HG02571 (cell line): ENCODE data around the gene GARRE1.
"Not testable (repeated sequence)": the region's sequence is repeated elsewhere in the genome, so short reads cannot be mapped to it uniquely, and the experiment has no call there.

Experiments
- ATAC-seq: cut with Tn5 transposase; IDR thresholded peaks from one replicate; pipeline ENCODE4 v1.9.1; 2021; ENCODE audit warnings: mild to moderate bottlenecking, moderate library complexity; ENCODE audit not compliant: unreplicated experiment

The GARRE1 gene

GRCh38 chr19:34257559-34257924, 3.2 kb downstream of the GARRE1 start:
- no peak for ATAC-seq

GRCh38 chr19:34259367-34260095, 5.2 kb downstream of the GARRE1 start:
- ATAC-seq = no peak

GRCh38 chr19:34260771-34261173, 6.4 kb downstream of the GARRE1 start:
- ATAC-seq = no peak

- ATAC-seq = no peak
Measured at GRCh38 chr19:34261334-34262109, 7.2 kb downstream of the GARRE1 start.

- no peak for ATAC-seq
Measured at GRCh38 chr19:34263745-34264237, 9.4 kb downstream of the GARRE1 start.

- ATAC-seq = no peak
Measured at GRCh38 chr19:34265221-34265650, 10.9 kb downstream of the GARRE1 start.

- ATAC-seq = no peak
Measured at GRCh38 chr19:34269081-34269480, 14.7 kb downstream of the GARRE1 start.

- ATAC-seq = no peak
Measured at GRCh38 chr19:34269489-34269888, 15.1 kb downstream of the GARRE1 start.

- ATAC-seq = no peak
Measured at GRCh38 chr19:34269968-34270621, 15.7 kb downstream of the GARRE1 start.

GRCh38 chr19:34273121-34273520, 18.8 kb downstream of the GARRE1 start:
- ATAC-seq = no peak

- ATAC-seq = no peak
Measured at GRCh38 chr19:34274284-34274826, 20.0 kb downstream of the GARRE1 start.

- no peak for ATAC-seq
Measured at GRCh38 chr19:34274827-34275625, 20.7 kb downstream of the GARRE1 start.

GRCh38 chr19:34275705-34276104, 21.4 kb downstream of the GARRE1 start:
- no peak for ATAC-seq

- no peak for ATAC-seq
Measured at GRCh38 chr19:34276614-34277013, 22.3 kb downstream of the GARRE1 start.

- ATAC-seq = no peak
Measured at GRCh38 chr19:34277244-34277643, 22.9 kb downstream of the GARRE1 start.

GRCh38 chr19:34278783-34279182, 24.4 kb downstream of the GARRE1 start:
- ATAC-seq = no peak

GRCh38 chr19:34281444-34281843, 27.1 kb downstream of the GARRE1 start:
- not testable (repeated sequence) for ATAC-seq

GRCh38 chr19:34282611-34283519, 28.5 kb downstream of the GARRE1 start:
- no peak for ATAC-seq

- ATAC-seq = no peak
Measured at GRCh38 chr19:34284505-34284904, 30.2 kb downstream of the GARRE1 start.
